ENCODE measurements around the gene SLC39A11. TPM values are rescaled to one million over a fixed set of nuclear protein-coding genes. Genes with fewer than 3 reads are reported as not detected.

SLC39A11 gene
- total RNA-seq, 2 donors from 2014 or later: 21.5 to 26.4 TPM

DNA sequence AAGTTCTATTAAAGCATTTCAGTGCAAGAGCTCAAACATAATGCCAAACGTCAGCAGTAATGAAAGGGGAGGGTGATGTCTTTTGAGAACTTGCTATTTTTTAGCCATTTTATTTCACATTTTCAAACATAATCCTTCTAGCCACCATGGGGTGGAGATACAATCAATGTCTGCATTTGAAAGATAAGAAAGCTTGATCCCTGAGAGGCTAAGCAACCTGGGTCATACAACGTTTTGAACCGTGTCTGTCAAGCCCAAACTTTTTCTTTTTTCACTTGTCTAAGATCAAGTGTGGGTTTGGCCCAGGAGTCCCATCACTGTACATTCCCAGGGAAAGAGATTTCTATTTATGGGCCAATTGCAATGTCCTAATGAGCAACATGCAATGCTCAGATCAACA lies 331.1 kb downstream of the SLC39A11 start:
- H3K27me3 Mint-ChIP-seq (ENCODE audit: low read depth): no peaks in the 10 kb centered on the region
- DNase-seq: no peak
- H3K9me3 Mint-ChIP-seq: peaks cover under 1 to 3% of the 10 kb centered on the region in 2 donors
- no peak overlapping the region for H3K4me3 Mint-ChIP-seq
- no peak overlapping the region for H3K27ac Mint-ChIP-seq
- H3K36me3 Mint-ChIP-seq (ENCODE audit: insufficient read depth in 2 of 2): peaks cover under 1 to 3% of the 10 kb centered on the region in 2 donors
- H3K4me1 Mint-ChIP-seq (ENCODE audit: low read depth): no peaks in the 10 kb centered on the region
- ATAC-seq (replicated peaks in 1 of 2): no peak

DNA sequence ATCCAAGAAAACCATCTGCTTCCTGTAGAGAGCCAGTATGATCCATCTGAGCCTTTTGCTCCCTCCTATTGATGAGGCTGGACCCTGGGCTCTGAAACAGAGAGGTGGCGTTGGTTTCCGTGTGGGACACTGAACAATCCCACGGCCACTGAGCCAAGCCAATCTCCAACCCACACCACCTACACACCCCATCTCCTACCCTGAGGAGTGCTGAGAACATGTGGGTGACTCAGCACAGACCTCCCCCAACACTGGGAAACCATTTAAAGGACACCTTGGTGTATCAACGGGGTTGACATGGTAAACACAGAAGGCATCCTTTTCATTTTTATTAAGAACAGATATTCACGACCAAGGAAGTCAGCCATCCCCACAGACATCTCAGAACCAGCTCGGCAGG lies 332.1 kb downstream of the SLC39A11 start:
- Mint-ChIP-seq H3K36me3 (ENCODE audit: insufficient read depth in 2 of 2) (peaks cover 4 to 7% of the 10 kb centered on the region in 2 donors), H3K27ac (no peak overlapping the region), H3K4me1 (ENCODE audit: low read depth) (no peaks in the 10 kb centered on the region), H3K9me3 (peaks cover 4 to 7% of the 10 kb centered on the region in 2 donors), H3K27me3 (ENCODE audit: low read depth) (no peaks in the 10 kb centered on the region), H3K4me3 (no peak overlapping the region)
- DNase-seq (no peak), ATAC-seq (replicated peaks in 1 of 2) (no peak)

DNA sequence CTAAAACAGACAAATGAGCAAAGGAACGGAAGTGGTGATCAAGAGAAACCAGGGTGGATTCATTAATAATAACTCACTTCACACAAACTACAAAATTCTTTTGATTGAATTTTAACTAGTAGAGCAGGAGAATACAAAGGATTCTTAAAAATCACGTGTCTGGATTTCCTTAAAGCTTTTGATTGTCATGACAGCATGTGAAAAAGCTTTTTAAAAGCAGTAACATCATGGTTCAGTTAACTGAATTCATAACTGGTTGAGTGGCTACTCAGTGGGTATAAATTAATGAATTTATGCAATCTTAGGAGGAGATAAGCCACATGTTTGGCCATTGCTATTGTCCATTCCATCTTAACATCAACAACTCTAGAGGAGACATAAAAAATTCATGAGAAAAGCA lies 333.2 kb downstream of the SLC39A11 start:
- H3K27ac Mint-ChIP-seq: no peak overlapping the region
- DNase-seq (no peak), ATAC-seq (replicated peaks in 1 of 2) (no peak)
- H3K36me3 Mint-ChIP-seq (ENCODE audit: insufficient read depth in 2 of 2): peaks cover 4 to 7% of the 10 kb centered on the region in 2 donors
- H3K9me3 Mint-ChIP-seq: peaks cover 4 to 7% of the 10 kb centered on the region in 2 donors
- H3K27me3 Mint-ChIP-seq (ENCODE audit: low read depth): no peaks in the 10 kb centered on the region
- no peaks in the 10 kb centered on the region for H3K4me1 Mint-ChIP-seq (ENCODE audit: low read depth)
- H3K4me3 Mint-ChIP-seq: no peak overlapping the region

DNA sequence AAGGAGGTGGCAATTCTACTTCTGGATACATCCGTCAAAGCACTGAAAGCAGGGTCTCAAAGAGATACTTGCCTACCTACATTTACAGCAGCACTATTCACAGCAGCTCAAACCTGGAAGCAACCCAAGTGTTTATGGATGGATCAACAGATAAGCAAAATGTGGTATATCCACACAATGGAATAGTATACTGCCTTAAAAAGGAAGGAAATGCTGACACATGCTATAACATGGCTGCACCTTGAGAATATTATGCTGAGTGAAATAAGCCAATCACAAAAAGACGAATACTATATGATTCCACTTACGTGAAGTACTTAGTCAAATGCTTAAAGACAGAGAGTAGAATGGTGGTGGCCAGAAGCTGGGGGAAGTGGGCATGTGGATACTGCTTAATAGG lies 336.2 kb downstream of the SLC39A11 start:
- Mint-ChIP-seq H3K27me3 (ENCODE audit: low read depth) (no peaks in the 10 kb centered on the region), H3K9me3 (peaks cover 4 to 7% of the 10 kb centered on the region in 2 donors), H3K4me1 (ENCODE audit: low read depth) (no peaks in the 10 kb centered on the region), H3K4me3 (no peak overlapping the region), H3K27ac (no peak overlapping the region), H3K36me3 (ENCODE audit: insufficient read depth in 2 of 2) (peaks cover 4 to 7% of the 10 kb centered on the region in 2 donors)
- no peak for DNase-seq
- no peak for ATAC-seq (replicated peaks in 1 of 2)

DNA sequence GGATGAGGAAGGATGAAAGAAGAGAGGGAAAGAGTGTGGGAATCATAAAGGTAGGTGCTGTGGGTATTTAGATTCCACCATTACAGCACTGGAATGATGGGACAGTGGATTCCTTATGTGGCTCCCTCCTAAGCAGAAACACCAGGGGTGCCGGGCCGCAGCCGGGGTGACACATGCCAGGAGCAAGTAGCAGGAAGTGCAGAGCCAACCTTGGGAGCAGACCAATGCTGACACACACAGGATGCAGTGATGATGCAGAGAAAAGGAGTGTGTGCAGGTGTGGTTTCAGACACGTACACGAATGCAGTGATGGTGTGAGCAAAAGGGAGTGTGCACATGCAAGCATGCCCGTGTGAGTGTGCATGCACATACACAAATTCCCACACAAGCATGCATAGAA lies 338.0 kb downstream of the SLC39A11 start:
- no peak overlapping the region for H3K4me3 Mint-ChIP-seq
- no peak for ATAC-seq (replicated peaks in 1 of 2)
- H3K36me3 Mint-ChIP-seq (ENCODE audit: insufficient read depth in 2 of 2): peaks cover 4 to 7% of the 10 kb centered on the region in 2 donors
- H3K27me3 Mint-ChIP-seq (ENCODE audit: low read depth): no peaks in the 10 kb centered on the region
- no peaks in the 10 kb centered on the region for H3K4me1 Mint-ChIP-seq (ENCODE audit: low read depth)
- no peak overlapping the region for H3K27ac Mint-ChIP-seq
- peaks cover 4 to 7% of the 10 kb centered on the region in 2 donors for H3K9me3 Mint-ChIP-seq
- no peak for DNase-seq

DNA sequence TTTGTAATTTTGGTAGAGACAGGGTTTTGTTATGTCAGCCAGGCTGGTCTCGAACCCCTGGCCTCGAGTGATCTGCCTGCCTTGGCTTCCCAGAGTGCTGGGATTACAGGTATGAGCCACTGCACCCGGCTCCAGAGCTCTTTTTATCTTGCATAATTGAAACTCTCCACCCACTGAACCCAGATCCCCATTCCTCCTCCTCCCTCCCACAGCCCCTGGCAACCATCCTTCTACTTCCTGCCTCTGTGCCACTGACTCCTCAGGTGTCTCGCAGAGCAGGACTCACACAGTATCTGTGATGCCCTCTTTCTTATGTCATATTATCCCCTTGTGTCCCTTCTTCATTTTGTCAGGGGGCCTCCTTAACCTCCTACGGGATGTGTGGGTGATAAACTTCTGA lies 340.7 kb downstream of the SLC39A11 start:
- peaks cover 4% of the 10 kb centered on the region in 2 donors for H3K36me3 Mint-ChIP-seq (ENCODE audit: insufficient read depth in 2 of 2)
- peaks cover 4 to 5% of the 10 kb centered on the region in 2 donors for H3K9me3 Mint-ChIP-seq
- ATAC-seq (replicated peaks in 1 of 2) (no peak), DNase-seq (no peak)
- no peaks in the 10 kb centered on the region for H3K27me3 Mint-ChIP-seq (ENCODE audit: low read depth)
- no peaks in the 10 kb centered on the region for H3K4me1 Mint-ChIP-seq (ENCODE audit: low read depth)
- no peak overlapping the region for H3K27ac Mint-ChIP-seq
- H3K4me3 Mint-ChIP-seq: no peak overlapping the region

DNA sequence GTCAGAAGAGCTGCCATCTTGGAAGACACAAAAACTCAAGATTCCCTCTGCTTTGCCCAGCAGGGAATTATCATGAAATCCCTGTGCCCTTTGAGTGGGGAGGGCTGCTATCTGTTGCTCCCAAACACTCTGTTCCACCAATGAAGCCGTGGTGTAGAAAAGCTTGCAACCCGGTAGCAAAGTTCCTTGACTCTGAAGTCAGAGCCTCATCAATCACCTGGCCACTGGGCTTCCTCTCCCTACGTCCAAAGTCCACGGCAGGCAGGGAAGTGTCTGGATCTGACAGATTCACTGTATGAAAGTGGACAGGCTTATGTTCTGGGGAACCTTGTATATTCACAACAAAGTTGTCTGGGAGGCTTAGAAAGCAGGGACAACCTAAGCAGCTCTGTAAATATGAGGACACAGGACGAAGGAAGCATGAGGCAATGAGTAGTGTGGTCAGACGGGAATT lies 343.3 kb downstream of the SLC39A11 start:
- H3K36me3 Mint-ChIP-seq (ENCODE audit: insufficient read depth in 2 of 2): no peaks in the 10 kb centered on the region

DNA sequence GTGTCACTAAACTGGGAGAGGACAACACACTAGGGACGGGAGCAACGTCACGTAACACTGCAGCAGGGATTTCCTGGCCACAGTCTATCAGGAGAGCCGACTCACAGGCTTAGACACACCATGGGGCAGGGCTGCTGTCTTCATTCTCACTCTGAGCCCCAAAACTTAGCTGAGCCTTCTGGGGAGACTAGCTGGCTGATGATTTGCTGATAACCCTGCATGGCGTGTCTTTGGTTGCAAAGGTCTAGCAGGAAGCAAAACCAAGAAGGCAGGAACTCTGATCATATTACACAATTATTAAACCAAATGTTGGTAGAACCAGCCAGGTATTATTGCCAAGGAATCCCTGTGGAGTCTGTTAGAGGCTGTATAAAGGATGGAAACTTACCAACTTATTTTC lies 345.0 kb downstream of the SLC39A11 start:
- Mint-ChIP-seq H3K4me1 (ENCODE audit: low read depth) (no peaks in the 10 kb centered on the region), H3K27me3 (ENCODE audit: low read depth) (no peaks in the 10 kb centered on the region), H3K27ac (no peak overlapping the region), H3K4me3 (no peak overlapping the region), H3K9me3 (no peaks in the 10 kb centered on the region), H3K36me3 (ENCODE audit: insufficient read depth in 2 of 2) (no peaks in the 10 kb centered on the region)
- no peak for DNase-seq
- ATAC-seq (replicated peaks in 1 of 2): no peak

More for the DNA sequence above, 343.3 kb downstream of the SLC39A11 start:
- Mint-ChIP-seq H3K4me3 (no peak overlapping the region), H3K9me3 (no peaks in the 10 kb centered on the region), H3K27ac (no peak overlapping the region), H3K4me1 (ENCODE audit: low read depth) (no peaks in the 10 kb centered on the region), H3K27me3 (ENCODE audit: low read depth) (no peaks in the 10 kb centered on the region)
- no peak for DNase-seq
- ATAC-seq (replicated peaks in 1 of 2): no peak

DNA sequence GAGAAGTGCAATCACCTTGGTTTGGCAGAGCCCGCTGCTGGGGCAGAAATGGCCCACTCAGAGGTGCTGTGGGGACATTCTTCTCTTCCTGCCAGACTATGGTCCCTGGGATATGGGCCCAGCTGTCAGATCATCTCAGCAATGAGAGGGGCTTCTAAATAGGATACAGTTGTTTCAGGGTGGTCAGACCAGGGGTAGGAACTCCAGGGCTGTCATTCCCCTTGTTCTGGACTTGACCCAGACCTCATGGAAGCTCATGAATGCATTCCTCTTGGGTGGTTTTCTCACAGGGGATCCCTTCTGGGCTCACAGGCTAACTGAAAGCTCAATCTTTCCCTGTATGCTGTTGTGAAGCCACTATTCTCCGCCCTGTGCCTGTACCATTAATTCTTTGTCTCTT lies 347.2 kb downstream of the SLC39A11 start:
- Mint-ChIP-seq H3K4me3 (no peak overlapping the region), H3K9me3 (no peaks in the 10 kb centered on the region), H3K4me1 (ENCODE audit: low read depth) (no peaks in the 10 kb centered on the region), H3K27me3 (ENCODE audit: low read depth) (no peaks in the 10 kb centered on the region), H3K36me3 (ENCODE audit: insufficient read depth in 2 of 2) (no peaks in the 10 kb centered on the region), H3K27ac (no peak overlapping the region)
- ATAC-seq (replicated peaks in 1 of 2) (no peak), DNase-seq (no peak)

DNA sequence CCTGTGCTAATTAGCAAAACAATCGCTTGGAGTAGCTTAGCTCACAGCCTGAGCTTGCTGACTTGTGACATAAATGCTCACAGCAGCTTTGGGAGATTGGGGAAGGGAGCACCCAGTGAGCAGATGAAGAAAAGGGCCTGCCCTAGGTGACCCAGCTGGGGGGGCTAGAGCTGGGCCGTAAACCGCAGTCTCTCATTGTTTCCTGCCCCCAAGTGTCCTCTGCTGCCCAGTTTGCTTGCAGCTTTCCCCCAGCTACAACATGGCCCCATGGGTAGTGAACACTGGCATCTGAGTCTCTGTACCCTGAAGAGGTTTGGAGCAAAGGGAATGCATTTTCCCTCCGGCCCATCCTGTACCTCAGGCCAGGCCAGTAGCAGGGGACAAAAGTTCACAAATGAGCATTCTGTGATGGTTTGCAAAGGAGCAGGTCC lies 349.4 kb downstream of the SLC39A11 start:
- H3K4me3 Mint-ChIP-seq: no peak overlapping the region
- H3K4me1 Mint-ChIP-seq (ENCODE audit: low read depth): no peaks in the 10 kb centered on the region
- no peaks in the 10 kb centered on the region for H3K9me3 Mint-ChIP-seq
- H3K36me3 Mint-ChIP-seq (ENCODE audit: insufficient read depth in 2 of 2): no peaks in the 10 kb centered on the region
- no peak overlapping the region for H3K27ac Mint-ChIP-seq
- ATAC-seq (replicated peaks in 1 of 2) (no peak), DNase-seq (no peak)
- no peaks in the 10 kb centered on the region for H3K27me3 Mint-ChIP-seq (ENCODE audit: low read depth)

DNA sequence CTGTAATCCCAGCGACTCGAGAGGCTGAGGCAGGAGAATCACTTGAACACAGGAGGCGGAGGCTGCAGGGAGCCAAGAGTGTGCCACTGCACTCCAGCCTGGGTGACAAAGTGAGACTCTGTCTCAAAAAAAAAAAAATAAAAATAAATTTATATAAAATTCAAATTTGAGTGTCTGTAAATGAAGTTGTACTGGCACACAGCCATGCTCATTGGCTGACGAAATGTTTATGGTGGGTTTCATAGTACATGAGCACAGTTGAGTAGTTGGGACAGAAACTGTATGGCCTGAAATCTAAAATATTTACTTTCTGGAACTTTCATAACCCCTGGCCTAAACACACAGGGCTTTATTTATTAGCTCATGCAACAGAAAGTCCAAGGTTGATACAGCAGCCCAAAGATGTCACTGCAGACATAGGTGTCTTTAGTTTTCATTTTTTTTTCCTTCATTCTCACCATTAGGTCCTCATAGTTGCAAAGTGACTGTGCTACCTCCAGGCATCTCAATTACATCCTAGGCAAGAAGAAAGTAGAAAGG lies 355.3 kb downstream of the SLC39A11 start:
- no peak for ATAC-seq (replicated peaks in 1 of 2)
- no peak overlapping the region for H3K27ac Mint-ChIP-seq
- H3K9me3 Mint-ChIP-seq: no peaks in the 10 kb centered on the region
- H3K4me3 Mint-ChIP-seq: no peak overlapping the region
- H3K27me3 Mint-ChIP-seq (ENCODE audit: low read depth): no peaks in the 10 kb centered on the region
- no peaks in the 10 kb centered on the region for H3K36me3 Mint-ChIP-seq (ENCODE audit: insufficient read depth in 2 of 2)
- DNase-seq: no peak
- no peaks in the 10 kb centered on the region for H3K4me1 Mint-ChIP-seq (ENCODE audit: low read depth)

DNA sequence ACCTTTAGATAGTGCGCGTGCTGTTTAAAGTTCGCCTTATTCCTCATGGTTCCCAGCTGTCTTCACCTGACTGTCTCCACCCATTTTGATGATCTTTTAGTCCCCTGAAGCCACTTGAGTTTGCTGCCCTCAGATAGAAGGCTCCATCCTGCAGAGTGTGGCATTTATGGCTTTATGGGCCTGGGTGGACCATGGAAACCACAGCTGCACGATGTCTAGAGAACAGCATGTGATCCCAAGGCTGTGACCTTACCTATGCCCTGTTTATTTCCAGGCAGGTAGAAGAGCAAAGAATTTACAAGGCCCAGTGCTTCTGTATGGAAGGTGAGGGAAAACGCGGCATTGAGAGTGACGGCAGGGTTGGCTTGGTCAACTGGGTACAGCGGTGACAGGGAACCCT lies 356.9 kb downstream of the SLC39A11 start:
- Mint-ChIP-seq H3K4me1 (ENCODE audit: low read depth) (no peaks in the 10 kb centered on the region), H3K9me3 (no peaks in the 10 kb centered on the region), H3K36me3 (ENCODE audit: insufficient read depth in 2 of 2) (no peaks in the 10 kb centered on the region), H3K27me3 (ENCODE audit: low read depth) (no peaks in the 10 kb centered on the region), H3K27ac (no peak overlapping the region), H3K4me3 (no peak overlapping the region)
- DNase-seq: no peak
- no peak for ATAC-seq (replicated peaks in 1 of 2)

DNA sequence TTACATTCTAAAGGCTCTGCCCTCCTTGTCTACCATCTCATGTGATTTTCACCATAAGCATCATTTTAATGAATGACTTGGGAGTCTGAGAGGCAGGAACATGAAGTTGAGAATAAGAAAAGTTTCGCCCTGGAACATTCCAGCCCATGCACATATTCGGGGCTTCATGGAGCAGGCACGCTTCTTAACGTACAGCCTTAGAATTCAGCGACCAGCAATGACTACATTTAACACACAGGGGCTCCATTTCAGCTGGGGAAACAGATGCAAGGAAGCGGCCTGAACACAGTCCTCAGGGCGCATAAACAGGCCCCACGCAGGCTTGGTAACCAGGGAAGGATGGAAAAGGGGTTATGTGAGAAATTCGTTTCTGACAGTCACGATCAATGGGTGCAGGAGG lies 357.4 kb downstream of the SLC39A11 start:
- ATAC-seq (replicated peaks in 1 of 2) (no peak), DNase-seq (no peak)
- Mint-ChIP-seq H3K36me3 (ENCODE audit: insufficient read depth in 2 of 2) (no peaks in the 10 kb centered on the region), H3K27me3 (ENCODE audit: low read depth) (no peaks in the 10 kb centered on the region), H3K27ac (no peak overlapping the region), H3K9me3 (no peaks in the 10 kb centered on the region), H3K4me1 (ENCODE audit: low read depth) (no peaks in the 10 kb centered on the region), H3K4me3 (no peak overlapping the region)

DNA sequence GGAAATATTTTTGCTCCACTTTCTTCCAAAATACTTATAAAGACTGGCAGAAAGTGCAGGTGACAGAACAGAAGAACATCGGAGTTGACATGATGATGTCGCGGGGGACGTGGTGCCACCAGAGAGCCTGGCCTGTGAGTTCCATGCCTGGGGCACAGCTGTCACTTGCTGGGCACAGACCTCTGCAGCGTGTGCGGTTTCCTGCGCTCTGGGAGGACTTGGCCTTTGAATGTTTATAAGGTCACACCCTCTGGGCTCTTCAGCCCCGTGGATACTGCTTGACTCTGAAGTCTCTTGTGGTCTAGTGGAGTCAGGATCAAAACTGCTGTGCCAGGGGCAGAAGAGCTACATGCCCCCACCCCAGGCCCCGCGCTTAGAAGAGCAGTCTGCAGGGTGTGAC lies 357.9 kb downstream of the SLC39A11 start:
- Mint-ChIP-seq H3K4me3 (no peak overlapping the region), H3K4me1 (ENCODE audit: low read depth) (no peaks in the 10 kb centered on the region), H3K27ac (no peak overlapping the region), H3K36me3 (ENCODE audit: insufficient read depth in 2 of 2) (no peaks in the 10 kb centered on the region), H3K9me3 (no peaks in the 10 kb centered on the region), H3K27me3 (ENCODE audit: low read depth) (no peaks in the 10 kb centered on the region)
- ATAC-seq (replicated peaks in 1 of 2) (no peak), DNase-seq (no peak)

All from activated T-cell treated with anti-CD3 and anti-CD28 coated beads, Interleukin-2, amount 50 U/mL, for 72 hours (primary cell).